Mammary epithelial cell (primary cell): Measurements from ENCODE around the gene C8A.

ENCODE experiments used
- CTCF ChIP-seq, 2 donors: IDR thresholded peaks in 1 of 2; conservative IDR thresholded peaks in 1 of 2; 2 replicates each; pipeline ENCODE4 v1.5.1; 2011 to 2012; ENCODE audit warnings: inconsistent platforms in 2 of 2, low read length in 2 of 2, mild to moderate bottlenecking in 2 of 2, control low read depth in 1 of 2, low read depth in 1 of 2; ENCODE audit not compliant: insufficient read depth in 1 of 2; ENCODE audit errors: extremely low read depth in 1 of 2
- EZH2 ChIP-seq: IDR thresholded peaks from 2 replicates; pipeline ENCODE4 v1.6.1; 2012; ENCODE audit warnings: low read length, inconsistent platforms, borderline replicate concordance

GRCh38 chr1:56933161-56933560 is 78.6 kb downstream of the C8A start:
- no peak for TF ChIP-seq CTCF (conservative IDR thresholded peaks at IDR 0.05 in 1 of 2, IDR thresholded peaks at IDR 0.05 in 1 of 2; ENCODE audit: extremely low read depth in 1 of 2, insufficient read depth in 1 of 2, low read depth in 1 of 2, low read length in 2 of 2)
- no peak for TF ChIP-seq EZH2
